Activated B cell treated with CpG ODN at 0.5 μM for 24 hours (primary cell): ENCODE measurements around the gene BRAF. TPM values are rescaled to one million over a fixed set of nuclear protein-coding genes. Genes with fewer than 3 reads are reported as not detected.
"Not testable (repeated sequence)": the region's sequence is repeated elsewhere in the genome, so short reads cannot be mapped to it uniquely, and the experiment has no call there.

Experiments
- ATAC-seq: fragments of 200-7000 bp; cut with Tn5 transposase; one replicate; pipeline ENCODE4 v1.10.0; 2021; ENCODE audit warnings: low read depth, mild to moderate bottlenecking, moderate library complexity
- CTCF ChIA-PET: fragments of 350-600 bp; sonication (Branson Sonifier 250); formaldehyde crosslinking; loops from one replicate; lab custom pipeline; 2021; ENCODE audit warnings: antibody characterized with exemption; lab: Charles Lee
- POLR2A ChIA-PET: fragments of 350-600 bp; sonication (Branson Sonifier 250); formaldehyde crosslinking; loops from one replicate; lab custom pipeline; 2021; ENCODE audit warnings: antibody characterized with exemption; lab: Charles Lee
- DNase-seq: peaks from one replicate; pipeline ENCODE4 v3.0.0; 2022
- H3K27ac Mint-ChIP-seq: one replicate; pipeline ENCODE4 v1.8.0; 2020; ENCODE audit warnings: mixed read lengths
- H3K27me3 Mint-ChIP-seq: one replicate; pipeline ENCODE4 v1.8.0; 2021; ENCODE audit warnings: mixed read lengths
- H3K36me3 Mint-ChIP-seq: one replicate; pipeline ENCODE4 v1.8.0; 2021; ENCODE audit warnings: low read depth, mixed read lengths
- H3K4me1 Mint-ChIP-seq: one replicate; pipeline ENCODE4 v1.8.0; 2021; ENCODE audit warnings: mixed read lengths
- H3K4me3 Mint-ChIP-seq: one replicate; pipeline ENCODE4 v1.8.0; 2020; ENCODE audit warnings: mild to moderate bottlenecking, mixed read lengths
- H3K9me3 Mint-ChIP-seq: one replicate; pipeline ENCODE4 v1.8.0; 2020; ENCODE audit warnings: mixed read lengths
- CTCF ChIP-seq: fragments of 200-600 bp; IDR thresholded peaks from one replicate; pipeline ENCODE4 v1.8.0; 2022; ENCODE audit warnings: antibody characterized with exemption, mild to moderate bottlenecking
- intact Hi-C: fragments of 100-400 bp; cut with micrococcal nuclease; formaldehyde crosslinking; loops from one replicate; pipeline ENCODE4 v1.15.1; 2024
- total RNA-seq: library from RNA; stranded (reverse); gene quantifications from 2 replicates; pipeline ENCODE4 v1.2.3, GENCODE V29; 2022

The BRAF gene
- total RNA-seq, 1 donor from 2014 or later = 65.4 TPM

GRCh38 chr7:140828741-140829140 is 96.0 kb downstream of the BRAF start:
- H3K4me1 Mint-ChIP-seq = no peaks in the 10 kb centered on the region
- ATAC-seq (no peak), DNase-seq (no peak)
- ChIA-PET POLR2A (no interaction called here), CTCF (no interaction called here)
- H3K4me3 Mint-ChIP-seq = no peak overlapping the region
- no peaks in the 10 kb centered on the region for H3K27me3 Mint-ChIP-seq
- no peaks in the 10 kb centered on the region for H3K9me3 Mint-ChIP-seq
- H3K27ac Mint-ChIP-seq = no peak overlapping the region
- H3K36me3 Mint-ChIP-seq = peaks cover 63% of the 10 kb centered on the region
- no peak for TF ChIP-seq CTCF
- intact Hi-C loops = no loop called here

- CTCF ChIA-PET = interaction anchor here (0.7 kb wide), 1 partner anchor 195 kb away, joined by 3 read pairs; no protein-coding TSS in a partner anchor
- peaks cover 24% of the 10 kb centered on the region for H3K36me3 Mint-ChIP-seq
- DNase-seq, H3K27me3 Mint-ChIP-seq, H3K9me3 Mint-ChIP-seq, H3K4me1 Mint-ChIP-seq, H3K27ac Mint-ChIP-seq, H3K4me3 Mint-ChIP-seq, POLR2A ChIA-PET, ATAC-seq: not testable (repeated sequence)
- intact Hi-C loops = loop anchor here (10.0 kb wide), 1 partner anchor 343 kb away; the partner anchor contains the start of gene MKRN1
Measured at GRCh38 chr7:140817383-140817782, 107.3 kb downstream of the BRAF start.

- no peaks in the 10 kb centered on the region for H3K27me3 Mint-ChIP-seq
- ChIA-PET CTCF (interaction anchor here (0.6 to 7.1 kb wide), 23 partner anchors 9 to 1270 kb away, joined by 3 to 151 read pairs (median 4); partner anchors contain the start of genes BRAF and MRPS33), POLR2A (interaction anchor here (0.7 to 2.3 kb wide), 5 partner anchors 113 to 839 kb away, joined by 3 to 8 read pairs (median 3); partner anchors contain the start of gene MRPS33)
- H3K9me3 Mint-ChIP-seq = no peaks in the 10 kb centered on the region
- no peak for TF ChIP-seq CTCF
- intact Hi-C loops = loop anchor here (1.0 to 10.0 kb wide), 6 partner anchors 113 to 839 kb away; partner anchors contain the start of genes BRAF and MKRN1
- H3K4me1 Mint-ChIP-seq = peaks cover 1% of the 10 kb centered on the region
- H3K36me3 Mint-ChIP-seq = peaks cover 15% of the 10 kb centered on the region
- no peak overlapping the region for H3K4me3 Mint-ChIP-seq
- DNase-seq (peak; percentile 30), ATAC-seq (peak; percentile 84)
- H3K27ac Mint-ChIP-seq = peak overlapping the region; percentile 59
Measured at GRCh38 chr7:140810830-140811556, 113.7 kb downstream of the BRAF start.

- H3K27ac Mint-ChIP-seq = no peak overlapping the region
- intact Hi-C loops = loop anchor here (2.0 to 10.0 kb wide), 2 partner anchors 336 to 420 kb away; partner anchors contain the start of gene MKRN1
Measured at GRCh38 chr7:140810385-140810784, 114.3 kb downstream of the BRAF start.

GRCh38 chr7:140778975-140779374 is 145.8 kb downstream of the BRAF start:
- H3K27ac Mint-ChIP-seq = no peak overlapping the region

More at GRCh38 chr7:140810385-140810784, 114.3 kb downstream of the BRAF start:
- Mint-ChIP-seq H3K9me3 (no peaks in the 10 kb centered on the region), H3K36me3 (peaks cover 21% of the 10 kb centered on the region), H3K27me3 (no peaks in the 10 kb centered on the region), H3K4me1 (peaks cover 1% of the 10 kb centered on the region), H3K4me3 (no peak overlapping the region)
- ChIA-PET CTCF (interaction anchor here (0.6 to 7.1 kb wide), 15 partner anchors 8 to 1270 kb away, joined by 3 to 151 read pairs (median 6); partner anchors contain the start of genes BRAF and MRPS33), POLR2A (interaction anchor here (0.9 to 1.6 kb wide), 2 partner anchors 204 to 839 kb away, joined by 3 read pairs; partner anchors contain the start of gene MRPS33)
- DNase-seq (no peak), ATAC-seq (no peak)
- TF ChIP-seq CTCF = no peak

More at GRCh38 chr7:140778975-140779374, 145.8 kb downstream of the BRAF start:
- DNase-seq (no peak), ATAC-seq (no peak)
- Mint-ChIP-seq H3K4me3 (no peak overlapping the region), H3K4me1 (no peaks in the 10 kb centered on the region), H3K9me3 (no peaks in the 10 kb centered on the region), H3K36me3 (peaks cover 67% of the 10 kb centered on the region), H3K27me3 (no peaks in the 10 kb centered on the region)
- intact Hi-C loops = no loop called here
- ChIA-PET POLR2A (no interaction called here), CTCF (no interaction called here)
- no peak for TF ChIP-seq CTCF
